ENCODE results near the gene SLAIN1. TPM values are rescaled to one million over a fixed set of nuclear protein-coding genes. Genes with fewer than 3 reads are reported as not detected.

Gene SLAIN1
- total and polyA plus RNA-seq, 2 of the 4 experiments (the other 2 are of a cell fraction), result 0.29 to 0.36 TPM

DNA sequence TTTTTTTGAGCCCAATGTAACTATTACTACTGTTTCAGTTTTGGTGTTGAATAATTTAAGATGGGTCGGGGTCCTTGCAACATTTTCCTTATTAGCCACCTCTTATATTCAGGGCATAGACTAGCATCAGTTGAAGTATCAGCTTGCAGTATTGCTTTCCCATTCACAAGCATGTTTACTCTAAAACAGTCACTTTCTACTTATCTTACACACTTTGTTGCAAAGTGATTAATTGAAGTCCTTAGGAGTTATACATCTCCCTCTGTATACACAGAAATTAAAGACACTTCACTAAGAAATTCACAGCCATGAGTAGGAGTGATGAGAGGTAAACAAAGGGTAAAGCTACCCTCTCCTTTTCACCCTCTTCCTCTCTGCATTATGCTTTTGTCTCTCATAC, 27.6 kb downstream of the SLAIN1 start:
- Histone ChIP-seq H4K8ac (ENCODE audit: low read depth in 2 of 2, low read length in 2 of 2) (no peak overlapping the region), H4K20me1 (ENCODE audit: insufficient read depth, low read length) (no peaks in the 10 kb centered on the region), H4K91ac (ENCODE audit: insufficient read depth, low read depth, low read length) (no peak overlapping the region), H2BK20ac (ENCODE audit: low read depth, low read length) (no peak overlapping the region), H3K9me3 (ENCODE audit: control insufficient read depth, insufficient read depth, low read length) (no peaks in the 10 kb centered on the region), H3K14ac (replicated peaks; ENCODE audit: low read depth, low read length) (no peak overlapping the region), H3K18ac (ENCODE audit: low read depth, low read length) (no peak overlapping the region), H3K36me3 (ENCODE audit: control insufficient read depth, insufficient read depth, low read length) (no peaks in the 10 kb centered on the region), H3K9ac (ENCODE audit: low read depth, low read length) (no peak overlapping the region), H3K56ac (ENCODE audit: extremely low read depth, insufficient read depth, low read length) (no peak overlapping the region), H4K5ac (ENCODE audit: low read depth, low read length) (no peak overlapping the region), H3K4me3 (ENCODE audit: insufficient read depth, low read depth, low read length) (no peak overlapping the region), H2BK5ac (ENCODE audit: low read depth, low read length, poor library complexity, severe bottlenecking) (no peak overlapping the region), H2AFZ (replicated peaks; ENCODE audit: low read length, poor library complexity) (no peak overlapping the region), H3K4me1 (ENCODE audit: control insufficient read depth, insufficient read depth, low read length) (no peaks in the 10 kb centered on the region), H2BK120ac (ENCODE audit: low read depth, low read length) (no peak overlapping the region), H2AK9ac (replicated peaks; ENCODE audit: low read depth, low read length, poor library complexity) (no peak overlapping the region), H3K23ac (ENCODE audit: low read depth, low read length) (no peak overlapping the region), H3K4me2 (ENCODE audit: low read depth, low read length) (no peak overlapping the region), H2AK5ac (ENCODE audit: low read depth, low read length) (no peak overlapping the region), H3K9me1 (ENCODE audit: insufficient read depth, low read length) (no peaks in the 10 kb centered on the region), H3K27me3 (ENCODE audit: control insufficient read depth, insufficient read depth, low read length) (peaks cover 1% of the 10 kb centered on the region; the same call in 1 of the 2 replicates), H3K4ac (ENCODE audit: low read depth, low read length) (no peak overlapping the region), H2BK15ac (ENCODE audit: low read depth, low read length) (no peak overlapping the region), H3K79me1 (ENCODE audit: low read depth in 1 of 2, low read length in 2 of 2) (no peaks in the 10 kb centered on the region), H3K27ac (ENCODE audit: insufficient read depth, low read length) (no peak overlapping the region)
- POLR2A ChIA-PET (ENCODE audit: unreplicated experiment), result no interaction called here
- intact Hi-C loops (cut with micrococcal nuclease), result no loop called here
- TF ChIP-seq CEBPB (IDR thresholded peaks at IDR 0.05; ENCODE audit: low read depth, low read length) (no peak), CHD1 (IDR thresholded peaks at IDR 0.05; ENCODE audit: low read depth, low read length) (no peak), MXI1 (IDR thresholded peaks at IDR 0.05; ENCODE audit: borderline replicate concordance, low read depth, low read length) (no peak), NFE2L2 (IDR thresholded peaks at IDR 0.05; ENCODE audit: low read depth, low read length) (no peak)
- CTCF ChIA-PET, result no interaction called here
- DNase-seq (no peak), ATAC-seq (ENCODE audit: low read depth) (no peak)
- no CpG with 5 or more reads among the region's 1 CpG for WGBS, 2 experiments (ENCODE audit: extremely low coverage in 2 of 2, insufficient read length in 1 of 2)
- in situ Hi-C loops (cut with MboI; ENCODE audit: low sequenced_read_pairs), result no loop called here
- dilution Hi-C loops (cut with HindIII; ENCODE audit: low sequenced_read_pairs, unreplicated experiment), result no loop called here
- no TSS peak for BruUV-seq (replicated peaks)
